ENCODE measurements around the gene TNNT1.

DNA sequence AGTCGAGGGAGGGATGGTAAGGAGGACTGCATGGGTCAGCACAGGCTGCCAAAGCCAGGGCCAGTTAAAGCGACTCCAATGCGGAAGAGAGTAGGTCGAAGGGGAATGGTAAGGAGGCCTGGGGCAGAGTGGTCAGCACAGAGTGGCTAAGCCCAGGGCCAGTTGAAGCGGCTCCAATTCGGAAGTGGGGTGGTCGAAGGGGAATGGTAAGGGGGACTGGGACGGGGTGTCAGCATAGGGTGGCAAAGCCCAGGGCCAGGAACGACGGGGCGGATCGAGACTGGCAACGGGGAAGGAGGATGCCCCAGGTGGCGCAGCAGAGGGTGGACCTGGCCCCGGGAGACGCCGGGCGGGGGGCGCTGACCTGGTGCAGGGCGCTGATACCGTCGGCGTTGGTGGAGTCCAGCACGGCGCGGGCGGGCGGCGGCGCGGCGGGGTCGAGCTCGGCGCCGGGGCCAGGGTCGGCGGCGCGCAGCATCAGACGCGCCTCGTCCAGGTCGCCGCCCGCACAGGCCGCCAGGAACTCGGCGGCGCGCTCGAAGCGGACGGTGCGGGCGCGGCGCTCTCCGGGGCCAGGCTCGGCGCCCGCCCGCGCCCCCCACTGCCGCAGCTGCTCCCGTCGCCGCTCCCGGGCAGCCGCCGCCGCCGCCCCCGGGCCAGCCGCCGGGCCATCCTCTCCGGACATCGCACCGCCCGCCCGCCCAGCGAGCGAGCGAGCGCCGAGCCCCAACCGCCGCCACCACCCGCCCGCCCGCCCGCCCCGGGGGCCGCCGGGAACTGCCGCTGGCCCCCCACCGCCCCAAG, 31.9 kb downstream of the TNNT1 start, which contains the start of gene PPP1R12C:
- TF ChIP-seq POLR2A (IDR thresholded peaks at IDR 0.05; ENCODE audit: low read length) = no peak
- no peak for TF ChIP-seq GATA1 (IDR thresholded peaks at IDR 0.05; ENCODE audit: low read depth, low read length)
